PFSK-1 (cell line): ENCODE data around the gene TH.

Experiments used
- FOXP2 ChIP-seq: optimal IDR thresholded peaks from 2 replicates; pipeline ENCODE3; 2011; ENCODE audit warnings: borderline replicate concordance, control low read depth, inconsistent platforms; ENCODE audit not compliant: insufficient read depth; ENCODE audit errors: extremely low read length, extremely low read depth
- POLR2AphosphoS5 ChIP-seq: IDR thresholded peaks from 2 replicates; pipeline ENCODE4 v1.6.1; 2012; ENCODE audit warnings: low read depth, mild to moderate bottlenecking, control low read depth, low read length, moderate library complexity
- REST ChIP-seq, 2 experiments: IDR thresholded peaks; 2 replicates each; pipeline versions ENCODE4 v1.6.1 to v1.8.0; 2011 to 2012; ENCODE audit warnings: low read depth in 2 of 2, low read length in 2 of 2, control low read depth in 1 of 2, inconsistent platforms in 1 of 2, mild to moderate bottlenecking in 1 of 2, moderate library complexity in 1 of 2; ENCODE audit not compliant: insufficient read depth in 1 of 2
- SIN3A ChIP-seq: IDR thresholded peaks from 2 replicates; pipeline ENCODE4 v1.6.1; 2012; ENCODE audit warnings: mild to moderate bottlenecking, low read length, moderate library complexity, borderline replicate concordance; ENCODE audit not compliant: insufficient read depth
- TAF1 ChIP-seq: IDR thresholded peaks from 2 replicates; pipeline ENCODE4 v1.6.1; 2012; ENCODE audit warnings: low read length, control low read depth, borderline replicate concordance; ENCODE audit not compliant: insufficient read depth

Gene TH

DNA sequence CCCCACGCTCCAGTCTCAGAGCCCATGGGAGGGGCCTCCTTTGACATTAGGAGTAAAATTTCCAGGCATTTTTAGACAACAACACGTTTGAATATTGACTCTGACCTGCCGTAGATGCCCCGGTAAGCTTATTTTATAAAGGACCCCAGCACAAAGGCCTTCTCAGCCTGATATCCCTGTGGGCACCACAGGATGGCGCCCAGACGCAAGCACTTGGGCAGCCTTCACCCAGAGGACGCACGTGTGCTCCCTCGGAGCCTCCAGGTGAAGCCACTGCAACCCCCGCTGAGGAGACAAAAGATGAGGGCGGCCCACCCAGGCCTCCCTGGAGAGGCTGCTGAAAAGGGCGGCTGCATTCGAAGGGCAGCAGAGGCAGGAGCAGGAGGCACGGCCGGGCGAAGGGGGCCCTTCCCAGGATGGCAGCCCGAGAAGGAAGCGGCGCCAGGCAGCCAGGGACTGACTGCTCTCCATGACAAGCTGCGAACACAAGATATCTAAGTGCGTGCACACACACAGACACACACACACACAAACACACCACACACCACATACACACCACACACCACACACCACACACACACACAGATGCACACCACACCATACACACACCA is 15.2 kb upstream of the TH start:
- TF ChIP-seq POLR2AphosphoS5, result no peak
- no peak for TF ChIP-seq FOXP2
- TF ChIP-seq SIN3A, result no peak
- no peak for TF ChIP-seq TAF1
- TF ChIP-seq REST (IDR thresholded peaks at IDR 0.05; ENCODE audit: insufficient read depth in 1 of 2, low read depth in 2 of 2, low read length in 2 of 2), result no peak

GRCh38 chr11:2185324-2186085 is 13.9 kb upstream of the TH start:
- TF ChIP-seq SIN3A, result no peak
- no peak for TF ChIP-seq TAF1
- TF ChIP-seq POLR2AphosphoS5, result no peak
- TF ChIP-seq REST (IDR thresholded peaks at IDR 0.05; ENCODE audit: insufficient read depth in 1 of 2, low read depth in 2 of 2, low read length in 2 of 2), result no peak
- TF ChIP-seq FOXP2, result no peak

DNA sequence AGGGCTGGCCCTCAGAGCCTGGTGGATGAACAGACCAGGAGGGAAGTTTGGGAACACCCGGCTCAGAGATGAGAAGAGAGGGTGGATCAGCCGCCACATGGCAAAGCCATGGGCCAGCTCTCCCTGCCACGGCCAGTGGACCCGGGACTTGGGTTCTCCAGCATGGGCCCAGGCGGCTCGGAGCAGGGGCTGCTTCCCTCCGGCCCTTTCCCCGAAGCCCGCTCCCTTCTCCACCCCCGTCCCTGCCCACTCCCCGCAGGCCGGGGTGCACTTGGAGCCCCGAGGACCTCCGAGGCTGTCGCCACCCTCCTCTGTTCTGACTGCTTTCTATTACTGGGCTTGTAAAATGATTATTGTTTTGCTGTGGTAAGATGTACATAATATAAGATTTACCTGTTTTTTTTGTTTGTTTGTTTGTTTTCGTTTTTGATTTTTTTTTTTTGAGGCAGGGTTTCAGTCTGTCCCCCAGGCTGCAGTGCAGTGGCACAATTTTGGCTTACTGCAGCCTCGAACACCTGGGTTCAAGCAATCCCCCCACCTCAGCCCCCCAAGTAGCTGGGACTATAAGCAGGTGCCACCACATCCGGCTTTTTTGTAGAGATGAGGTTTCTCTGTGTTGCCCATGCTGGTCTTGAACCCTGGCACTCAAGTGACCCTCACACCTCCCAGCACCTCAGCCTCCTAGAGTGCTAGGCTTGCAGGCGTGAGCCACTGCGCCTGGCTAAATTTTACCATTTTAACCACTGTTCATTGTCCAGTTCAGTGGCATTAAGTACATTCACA is 11.3 kb upstream of the TH start:
- TF ChIP-seq FOXP2 (no peak), POLR2AphosphoS5 (no peak), REST (IDR thresholded peaks at IDR 0.05; ENCODE audit: insufficient read depth in 1 of 2, low read depth in 2 of 2, low read length in 2 of 2) (no peak), SIN3A (no peak), TAF1 (no peak)

DNA sequence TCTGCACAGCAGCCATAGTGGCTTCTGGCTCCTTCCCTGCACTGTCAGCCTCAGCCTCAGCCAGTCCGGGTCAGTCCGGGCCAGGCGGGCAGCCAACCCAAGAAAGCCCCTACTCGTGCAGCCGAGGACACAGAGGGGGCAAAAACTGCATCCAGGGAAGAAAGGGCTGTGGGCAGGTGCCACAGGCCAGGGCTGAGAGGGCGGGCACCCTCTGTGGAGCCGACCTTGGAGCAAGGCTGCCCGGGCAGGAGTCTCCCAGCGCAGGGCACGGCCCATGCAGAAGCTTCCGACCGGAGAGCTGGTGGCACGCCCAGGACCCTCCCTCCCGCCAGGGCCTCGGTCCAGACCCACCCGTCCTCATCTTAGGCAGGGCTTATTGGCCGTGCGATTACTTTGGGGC is 10.5 kb upstream of the TH start:
- TF ChIP-seq SIN3A (no peak), REST (IDR thresholded peaks at IDR 0.05; ENCODE audit: insufficient read depth in 1 of 2, low read depth in 2 of 2, low read length in 2 of 2) (no peak), TAF1 (no peak), FOXP2 (no peak), POLR2AphosphoS5 (no peak)
